Panc1 (cell line): ENCODE data around the gene SLC25A13. TPM values are rescaled to one million over a fixed set of nuclear protein-coding genes. Genes with fewer than 3 reads are reported as not detected.

Source experiments
- ATAC-seq: fragments of 200-7000 bp; cut with Tn5 transposase; 2 replicates; pipeline ENCODE4 v1.9.1; 2020; ENCODE audit warnings: mild to moderate bottlenecking, moderate library complexity
- BruUV-seq: library from RNA; stranded (reverse); fragments of 400-500 nt; replicated peaks from 2 replicates; lab custom pipeline; 2021; lab: Mats Ljungman, UMichigan
- CTCF ChIA-PET: fragments of 300-600 bp; sonication (Branson Sonifier 250); formaldehyde crosslinking; loops from one replicate; lab custom pipeline; 2022; ENCODE audit warnings: antibody characterized with exemption; lab: Charles Lee
- POLR2A ChIA-PET: fragments of 300-600 bp; sonication (Branson Sonifier 250); formaldehyde crosslinking; loops from one replicate; lab custom pipeline; 2022; ENCODE audit warnings: antibody characterized with exemption; lab: Charles Lee
- DNase-seq: peaks from one replicate; pipeline ENCODE4 v3.0.0-alpha.2; 2010; ENCODE audit warnings: low read depth, low spot score
- H3K27ac ChIP-seq: 2 replicates; pipeline ENCODE4 v1.5.1; 2011; ENCODE audit warnings: mild to moderate bottlenecking, low read length, inconsistent platforms
- H3K27me3 ChIP-seq: fragments of 200-500 bp; sonication (Bioruptor generic); 2 replicates; pipeline ENCODE4 v1.6.0; 2014; ENCODE audit warnings: low read length, inconsistent platforms; ENCODE audit not compliant: control insufficient read depth, insufficient read depth
- H3K36me3 ChIP-seq: fragments of 200-500 bp; sonication (Bioruptor generic); 2 replicates; pipeline ENCODE4 v1.5.1; 2014; ENCODE audit warnings: inconsistent platforms, mild to moderate bottlenecking, low read length, moderate library complexity; ENCODE audit not compliant: control insufficient read depth, insufficient read depth
- H3K4me1 ChIP-seq: 2 replicates; pipeline ENCODE4 v1.5.1; 2011; ENCODE audit warnings: inconsistent platforms, mild to moderate bottlenecking, low read length, moderate library complexity; ENCODE audit not compliant: control insufficient read depth, insufficient read depth
- H3K4me3 ChIP-seq, 2 experiments: 2 replicates each; pipeline ENCODE4 v1.5.1; 2011 to 2012; ENCODE audit warnings: low read depth in 2 of 2, low read length in 2 of 2, mild to moderate bottlenecking in 2 of 2, inconsistent platforms in 1 of 2, moderate library complexity in 1 of 2
- H3K9me3 ChIP-seq: fragments of 200-500 bp; sonication (Bioruptor generic); 2 replicates; pipeline ENCODE4 v1.5.1; 2014; ENCODE audit warnings: low read depth, mild to moderate bottlenecking, inconsistent platforms, low read length, moderate library complexity; ENCODE audit not compliant: control insufficient read depth, insufficient read depth
- CTCF ChIP-seq: fragments of 450-650 bp; IDR thresholded peaks from 2 replicates; pipeline ENCODE4 v1.5.1; 2017; ENCODE audit warnings: mild to moderate bottlenecking
- POLR2AphosphoS5 ChIP-seq: IDR thresholded peaks from 2 replicates; pipeline ENCODE4 v1.6.1; 2012; ENCODE audit warnings: mild to moderate bottlenecking, low read depth, low read length, moderate library complexity
- REST ChIP-seq, 2 experiments: IDR thresholded peaks; 2 replicates each; pipeline ENCODE4 v1.6.1; 2011 to 2012; ENCODE audit warnings: low read depth in 2 of 2, control low read depth in 1 of 2, low read length in 1 of 2, mild to moderate bottlenecking in 1 of 2, moderate library complexity in 1 of 2; ENCODE audit not compliant: insufficient read depth in 1 of 2
- SIN3A ChIP-seq: IDR thresholded peaks from 2 replicates; pipeline ENCODE4 v1.6.1; 2012; ENCODE audit warnings: low read depth, mild to moderate bottlenecking, low read length, moderate library complexity, borderline replicate concordance; ENCODE audit not compliant: insufficient read depth
- TCF7L2 ChIP-seq: IDR thresholded peaks from 2 replicates; pipeline ENCODE4 v1.6.1; 2011; ENCODE audit warnings: mild to moderate bottlenecking, low read depth, low read length, inconsistent platforms
- in situ Hi-C: cut with HindIII; loops from 2 replicates; pipeline ENCODE4 v1.10.0; 2016; ENCODE audit warnings: low sequenced_read_pairs, low pct_unique_long_range_greater_than_20kb
- intact Hi-C: fragments of 100-400 bp; cut with micrococcal nuclease; formaldehyde crosslinking; loops from one replicate; pipeline ENCODE4 v1.10.0; 2022; ENCODE audit not compliant: unreplicated experiment
- total RNA-seq: library from RNA; stranded (reverse); gene quantifications from one replicate; pipeline ENCODE4 v1.2.1, GENCODE V29; 2021; ENCODE audit not compliant: unreplicated experiment

Gene SLC25A13
- total RNA-seq, 1 experiment from 2014 or later, result 69.4 TPM

- H3K9me3 ChIP-seq, result no peaks in the 10 kb centered on the region
- BruUV-seq, result no TSS peak
- intact Hi-C loops, result no loop called here
- DNase-seq (no peak), ATAC-seq (no peak)
- POLR2A ChIA-PET, result no interaction called here
- no peak overlapping the region for H3K27ac ChIP-seq
- in situ Hi-C loops, result no loop called here
- H3K27me3 ChIP-seq, result no peaks in the 10 kb centered on the region
- H3K36me3 ChIP-seq, result peaks cover 12% of the 10 kb centered on the region
- CTCF ChIA-PET, result no interaction called here
- H3K4me1 ChIP-seq, result no peaks in the 10 kb centered on the region
- no peak overlapping the region for H3K4me3 ChIP-seq
- TF ChIP-seq CTCF (no peak), TCF7L2 (no peak), POLR2AphosphoS5 (no peak), REST (IDR thresholded peaks at IDR 0.05; ENCODE audit: insufficient read depth in 1 of 2, low read depth in 2 of 2, low read length in 1 of 2) (no peak), SIN3A (no peak)
These were observed 138.7 kb downstream of the SLC25A13 start for GRCh38 chr7:96183163-96183670.

- H3K4me1 ChIP-seq, result no peaks in the 10 kb centered on the region
- H3K9me3 ChIP-seq, result no peaks in the 10 kb centered on the region
- H3K27ac ChIP-seq, result no peak overlapping the region
- H3K27me3 ChIP-seq, result no peaks in the 10 kb centered on the region
- in situ Hi-C loops (no loop called here), intact Hi-C loops (no loop called here)
- peaks cover 12% of the 10 kb centered on the region for H3K36me3 ChIP-seq
- BruUV-seq, result no TSS peak
- no peak overlapping the region for H3K4me3 ChIP-seq
- CTCF ChIA-PET, result no interaction called here
- TF ChIP-seq CTCF (no peak), REST (IDR thresholded peaks at IDR 0.05; ENCODE audit: insufficient read depth in 1 of 2, low read depth in 2 of 2, low read length in 1 of 2) (no peak), TCF7L2 (no peak)
- no peak for ATAC-seq
- DNase-seq, result no peak
- POLR2A ChIA-PET, result no interaction called here
These were observed 139.3 kb downstream of the SLC25A13 start for GRCh38 chr7:96182424-96183158.
